SW 1271 (cell line): Measurements from ENCODE around the gene SLC1A1.
A peak's percentile ranks its signal among the peaks of the same experiment; 100 is the strongest.
"Not testable (repeated sequence)": the region's sequence is repeated elsewhere in the genome, so short reads cannot be mapped to it uniquely, and the experiment has no call there.

Experiments used
- DNase-seq, 2 experiments: peaks; one replicate each; lab custom pipeline; 2025; lab: John Stamatoyannopoulos, UW

The SLC1A1 gene

GRCh38 chr9:4579001-4579400 is 88.7 kb downstream of the SLC1A1 start:
- DNase-seq, result no peak

GRCh38 chr9:4581035-4581760 is 90.9 kb downstream of the SLC1A1 start:
- no peak for DNase-seq

- DNase-seq, result no peak
Measured at GRCh38 chr9:4581861-4582565, 91.7 kb downstream of the SLC1A1 start.

- no peak for DNase-seq
Measured at GRCh38 chr9:4583001-4583400, 92.7 kb downstream of the SLC1A1 start.

GRCh38 chr9:4584636-4585035 is 94.4 kb downstream of the SLC1A1 start:
- DNase-seq, result no peak

GRCh38 chr9:4585135-4585534 is 94.9 kb downstream of the SLC1A1 start:
- DNase-seq, result no peak

GRCh38 chr9:4588721-4589120 is 98.5 kb downstream of the SLC1A1 start:
- DNase-seq, result no peak

GRCh38 chr9:4590430-4591122 is 100.3 kb downstream of the SLC1A1 start:
- no peak for DNase-seq

GRCh38 chr9:4591123-4591500 is 100.8 kb downstream of the SLC1A1 start:
- DNase-seq, result no peak

- DNase-seq, result no peak
Measured at GRCh38 chr9:4592295-4592694, 102.0 kb downstream of the SLC1A1 start.

GRCh38 chr9:4592886-4593285 is 102.6 kb downstream of the SLC1A1 start:
- DNase-seq, result no peak

- DNase-seq, result no peak
Measured at GRCh38 chr9:4594545-4594944, 104.3 kb downstream of the SLC1A1 start.

- no peak for DNase-seq
Measured at GRCh38 chr9:4594994-4595393, 104.7 kb downstream of the SLC1A1 start.

GRCh38 chr9:4596165-4596922 is 106.1 kb downstream of the SLC1A1 start:
- no peak for DNase-seq

GRCh38 chr9:4600368-4600767 is 110.1 kb downstream of the SLC1A1 start:
- DNase-seq, result no peak

GRCh38 chr9:4603830-4604229 is 113.6 kb downstream of the SLC1A1 start:
- no peak for DNase-seq

GRCh38 chr9:4604678-4605095 is 114.4 kb downstream of the SLC1A1 start:
- peak in 1 of 2 experiments; percentile 22 for DNase-seq

- DNase-seq, result not testable (repeated sequence)
Measured at GRCh38 chr9:4606033-4606432, 115.8 kb downstream of the SLC1A1 start.

GRCh38 chr9:4614627-4615026 is 124.4 kb downstream of the SLC1A1 start:
- no peak for DNase-seq

- no peak for DNase-seq
Measured at GRCh38 chr9:4615251-4615650, 125.0 kb downstream of the SLC1A1 start.

GRCh38 chr9:4615778-4616177 is 125.5 kb downstream of the SLC1A1 start:
- no peak for DNase-seq

GRCh38 chr9:4617752-4618151 is 127.5 kb downstream of the SLC1A1 start:
- no peak for DNase-seq
